Left renal pelvis (tissue), 4 donors: ENCODE results near the gene CYP26A1. TPM values are rescaled to one million over a fixed set of nuclear protein-coding genes. Genes with fewer than 3 reads are reported as not detected.

ENCODE experiments used
- DNase-seq, 4 donors: peaks; one replicate each; pipeline ENCODE4 v3.0.0-alpha.2; 2013; ENCODE audit warnings: low read depth in 4 of 4, low spot score in 3 of 4
- polyA plus RNA-seq, 4 donors: library from polyadenylated mRNA; unstranded; fragments of 120-200 nt; gene quantifications; one replicate each; pipeline ENCODE4 v1.2.1, GENCODE V29; 2013; ENCODE audit not compliant: insufficient read length in 4 of 4

CYP26A1 gene, protein sequence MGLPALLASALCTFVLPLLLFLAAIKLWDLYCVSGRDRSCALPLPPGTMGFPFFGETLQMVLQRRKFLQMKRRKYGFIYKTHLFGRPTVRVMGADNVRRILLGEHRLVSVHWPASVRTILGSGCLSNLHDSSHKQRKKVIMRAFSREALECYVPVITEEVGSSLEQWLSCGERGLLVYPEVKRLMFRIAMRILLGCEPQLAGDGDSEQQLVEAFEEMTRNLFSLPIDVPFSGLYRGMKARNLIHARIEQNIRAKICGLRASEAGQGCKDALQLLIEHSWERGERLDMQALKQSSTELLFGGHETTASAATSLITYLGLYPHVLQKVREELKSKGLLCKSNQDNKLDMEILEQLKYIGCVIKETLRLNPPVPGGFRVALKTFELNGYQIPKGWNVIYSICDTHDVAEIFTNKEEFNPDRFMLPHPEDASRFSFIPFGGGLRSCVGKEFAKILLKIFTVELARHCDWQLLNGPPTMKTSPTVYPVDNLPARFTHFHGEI
- polyA plus RNA-seq = under 1 TPM in 2 of 4 donors, not detected in 2; 0.14 to 0.37 TPM

DNA sequence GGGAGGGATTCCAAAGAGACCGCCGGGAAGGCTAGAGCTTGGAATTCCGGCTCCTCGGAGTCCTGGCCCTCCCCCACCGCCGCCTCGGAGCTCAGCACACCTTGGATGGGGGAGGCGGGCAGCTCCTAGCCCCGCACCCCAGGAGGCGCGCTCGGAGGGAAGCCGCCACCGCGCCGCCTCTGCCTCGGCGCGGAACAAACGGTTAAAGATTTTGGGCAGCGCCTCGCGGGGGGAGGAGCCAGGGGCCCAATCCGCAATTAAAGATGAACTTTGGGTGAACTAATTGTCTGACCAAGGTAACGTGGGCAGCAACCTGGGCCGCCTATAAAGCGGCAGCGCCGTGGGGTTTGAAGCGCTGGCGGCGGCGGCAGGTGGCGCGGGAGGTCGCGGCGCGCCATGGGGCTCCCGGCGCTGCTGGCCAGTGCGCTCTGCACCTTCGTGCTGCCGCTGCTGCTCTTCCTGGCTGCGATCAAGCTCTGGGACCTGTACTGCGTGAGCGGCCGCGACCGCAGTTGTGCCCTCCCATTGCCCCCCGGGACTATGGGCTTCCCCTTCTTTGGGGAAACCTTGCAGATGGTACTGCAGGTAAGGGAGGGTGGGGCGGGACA is at the start of gene CYP26A1:
TSS of gene CYP26A1 (plus strand) at position 355 of the 608 bp plus-strand sequence. CDS start at position 397, 42 bp downstream.
- DNase-seq = no peak

DNA sequence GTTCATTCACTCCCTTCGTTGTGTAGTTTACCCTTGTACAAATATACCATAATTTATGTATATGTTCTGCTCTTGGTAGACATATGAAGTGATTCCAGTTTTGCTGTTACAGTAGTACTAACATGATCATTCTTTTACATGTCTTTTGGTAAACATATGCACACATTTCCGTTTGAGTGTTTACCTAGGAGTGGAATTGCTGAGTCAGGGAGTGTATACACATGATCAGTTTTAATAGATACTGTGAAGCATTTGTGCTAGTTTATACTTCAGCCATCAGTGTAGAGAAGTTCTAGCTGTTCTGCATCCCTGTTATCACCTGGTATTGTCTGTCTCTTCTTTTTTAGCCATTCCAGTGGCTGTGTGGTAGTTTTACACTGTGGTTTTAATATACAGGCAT is 47.6 kb upstream of the CYP26A1 start:
- no peak for DNase-seq

DNA sequence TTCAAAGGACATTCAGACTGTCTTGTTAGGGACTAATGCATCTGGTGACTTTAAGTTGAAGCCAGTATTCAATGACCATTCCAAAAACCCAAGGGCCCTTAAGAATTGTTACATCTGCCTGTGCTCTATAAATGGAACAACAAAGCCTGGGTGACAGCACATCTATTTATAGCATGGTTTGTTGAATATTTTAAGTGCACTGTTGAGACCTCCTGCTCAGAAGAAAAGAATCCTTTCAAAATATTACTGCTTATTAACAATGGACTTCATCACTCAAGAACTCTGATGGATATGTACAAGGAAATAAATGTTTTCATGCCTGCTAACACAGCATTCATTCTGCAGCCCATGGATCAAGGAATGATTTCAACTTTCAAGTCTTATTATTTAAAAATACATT is 46.2 kb upstream of the CYP26A1 start:
- no peak for DNase-seq

DNA sequence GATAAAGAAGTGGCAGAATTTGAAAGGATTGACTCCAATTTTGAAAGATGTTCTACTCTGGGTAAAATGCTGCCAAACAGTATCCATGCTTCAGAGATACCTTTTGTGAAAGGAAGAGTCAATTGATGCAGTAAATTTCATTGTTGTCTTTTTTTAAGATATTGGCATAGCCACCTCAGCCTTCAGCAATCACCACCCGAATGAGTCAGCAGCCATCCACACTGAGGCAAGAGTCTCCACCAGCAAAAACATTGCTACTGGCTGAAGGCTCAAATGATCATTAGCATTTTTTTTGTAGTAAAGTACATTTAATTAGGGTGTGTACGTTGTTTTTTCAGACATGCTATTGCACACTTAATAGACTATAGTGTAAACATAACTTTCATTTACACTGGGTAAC is 44.8 kb upstream of the CYP26A1 start:
- DNase-seq = no peak

DNA sequence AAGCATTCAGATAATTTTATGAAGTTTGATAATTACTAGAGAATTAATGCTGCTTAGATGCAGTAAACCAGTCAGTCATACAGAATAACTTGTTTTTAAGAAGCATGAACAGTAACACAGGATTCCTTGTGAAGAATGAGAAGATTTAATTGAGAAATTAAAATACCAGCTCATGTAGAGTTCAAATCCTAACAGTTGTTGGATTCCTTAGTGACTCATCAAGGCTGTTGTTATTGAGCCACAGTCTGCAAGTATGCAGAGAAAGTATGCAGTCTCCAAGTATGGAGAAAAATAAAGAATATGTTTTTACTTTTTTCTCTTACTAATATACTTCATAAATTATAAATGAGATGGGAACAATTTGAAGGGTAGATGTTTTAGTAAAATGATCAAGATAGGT is 43.3 kb upstream of the CYP26A1 start:
- no peak for DNase-seq

DNA sequence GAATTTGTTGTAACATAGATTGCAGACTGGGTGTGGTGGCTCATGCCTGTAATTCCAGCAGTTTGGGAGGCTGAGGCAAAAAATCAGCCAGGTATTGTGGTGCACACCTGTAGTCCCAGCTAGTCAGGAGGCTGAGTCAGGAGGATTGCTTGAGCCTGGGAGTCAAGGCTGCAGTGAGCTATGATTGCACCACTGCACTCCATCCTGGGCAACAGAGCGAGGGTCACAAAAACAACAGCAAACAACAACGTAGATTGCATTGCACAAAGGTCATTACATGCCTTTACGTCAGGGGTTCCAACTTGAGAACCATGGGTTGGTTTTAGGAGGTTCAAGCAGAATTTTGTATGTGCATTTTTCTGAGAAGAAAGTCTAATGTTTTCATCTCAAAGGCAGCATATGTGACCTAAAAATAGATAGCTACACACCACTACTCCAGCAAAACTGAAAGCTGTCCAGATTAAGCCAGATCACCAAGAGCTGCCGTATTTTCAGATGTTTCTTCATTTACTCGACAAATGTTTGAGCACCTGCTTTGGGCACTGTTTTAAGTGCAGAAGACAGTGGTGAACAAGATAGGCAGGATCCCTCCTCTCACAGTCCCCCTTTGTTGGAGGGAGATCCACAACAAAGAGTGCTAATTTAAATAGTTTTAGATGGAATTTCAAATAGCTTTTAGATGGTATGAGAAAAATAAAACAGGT is 41.4 kb upstream of the CYP26A1 start:
- no peak for DNase-seq

DNA sequence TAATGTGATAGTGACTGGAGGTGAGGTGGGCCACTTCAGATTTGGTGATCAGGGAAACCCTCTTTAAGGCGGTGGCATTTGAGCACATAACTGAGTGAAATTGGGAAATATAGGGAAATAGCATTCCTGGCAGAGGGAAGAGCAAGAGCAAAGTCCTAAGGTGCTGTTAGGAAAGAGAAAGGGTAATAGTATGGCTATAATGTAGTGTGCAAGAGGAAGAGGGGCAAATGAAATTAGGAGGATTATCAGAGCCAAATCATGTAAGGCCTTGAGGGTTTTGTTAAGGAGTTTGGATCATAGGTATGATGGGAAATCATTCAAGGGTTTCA is 40.9 kb upstream of the CYP26A1 start:
- no peak for DNase-seq

DNA sequence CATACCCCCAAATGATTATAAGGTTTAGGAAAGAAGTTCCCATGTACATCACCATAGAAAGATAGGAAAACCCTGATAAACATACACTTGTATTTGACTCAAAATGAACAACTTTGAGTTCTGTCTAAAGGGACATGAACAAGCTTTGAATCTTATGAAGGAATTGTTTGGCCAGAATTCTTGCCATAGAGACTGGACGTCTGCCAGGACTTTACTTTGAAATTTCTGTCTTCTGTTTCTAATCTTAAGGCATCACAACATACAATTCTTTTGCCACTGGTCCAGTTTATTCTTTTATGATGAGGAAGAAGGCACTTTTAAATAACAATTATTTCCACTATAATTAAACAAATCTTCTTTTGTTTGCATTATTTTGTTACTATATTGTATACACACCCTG is 39.3 kb upstream of the CYP26A1 start:
- DNase-seq = no peak

DNA sequence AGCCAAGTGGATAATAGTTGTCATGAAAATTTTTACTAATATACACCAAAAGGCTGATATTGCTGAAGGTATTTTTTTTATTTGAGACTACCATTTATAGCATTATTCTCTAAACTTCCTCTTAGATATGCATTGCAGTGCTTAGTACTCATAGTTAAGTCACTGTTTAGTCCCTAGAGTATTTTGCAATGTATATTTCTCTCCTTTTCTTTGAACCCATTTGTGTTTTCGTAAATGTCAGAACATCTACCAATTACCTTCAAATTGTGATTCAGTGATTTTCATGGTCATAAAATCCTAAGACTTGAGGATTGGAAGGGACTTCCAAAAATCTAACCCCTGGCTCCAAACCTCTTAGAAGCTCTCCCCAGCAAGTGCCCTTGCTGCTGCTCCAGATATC is 34.6 kb upstream of the CYP26A1 start:
- no peak for DNase-seq

DNA sequence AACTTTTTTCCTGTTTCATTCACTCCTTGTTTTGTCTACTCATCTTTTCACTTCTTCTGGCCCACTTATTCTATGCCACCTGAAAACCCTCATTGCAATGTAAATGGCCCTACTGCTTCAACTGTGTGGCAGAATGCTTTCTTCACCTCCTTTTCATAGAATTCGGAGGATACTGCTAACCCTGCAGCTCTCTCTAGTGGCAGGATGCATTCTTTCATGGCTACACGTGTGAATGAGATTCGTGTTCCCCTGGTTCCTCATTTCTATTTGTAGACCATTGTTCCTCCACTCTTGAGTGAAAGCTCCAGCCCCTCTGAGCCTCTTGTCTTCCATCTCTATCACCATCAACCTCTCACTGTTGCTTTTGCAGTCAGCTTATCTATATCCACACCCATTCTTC is 34.0 kb upstream of the CYP26A1 start:
- DNase-seq = no peak

DNA sequence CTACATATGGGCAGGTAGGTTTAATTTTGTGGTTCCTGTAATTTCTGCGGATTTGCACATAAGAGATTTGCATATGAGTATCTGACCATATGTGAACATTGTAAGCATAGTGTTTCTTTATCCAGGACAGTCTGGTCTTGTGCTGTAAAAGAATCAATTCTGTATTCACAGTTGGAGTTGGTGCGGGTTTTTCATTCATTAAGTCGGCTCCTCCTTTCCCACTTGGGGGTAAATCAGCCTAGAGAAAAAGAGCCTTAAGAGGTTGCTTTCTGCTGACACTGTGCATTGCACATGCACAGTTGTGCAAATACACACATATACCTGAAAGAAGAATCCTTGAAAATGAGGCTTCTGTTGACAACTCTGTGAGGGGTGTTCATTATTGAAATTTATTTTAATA is 19.2 kb upstream of the CYP26A1 start:
- no peak for DNase-seq

DNA sequence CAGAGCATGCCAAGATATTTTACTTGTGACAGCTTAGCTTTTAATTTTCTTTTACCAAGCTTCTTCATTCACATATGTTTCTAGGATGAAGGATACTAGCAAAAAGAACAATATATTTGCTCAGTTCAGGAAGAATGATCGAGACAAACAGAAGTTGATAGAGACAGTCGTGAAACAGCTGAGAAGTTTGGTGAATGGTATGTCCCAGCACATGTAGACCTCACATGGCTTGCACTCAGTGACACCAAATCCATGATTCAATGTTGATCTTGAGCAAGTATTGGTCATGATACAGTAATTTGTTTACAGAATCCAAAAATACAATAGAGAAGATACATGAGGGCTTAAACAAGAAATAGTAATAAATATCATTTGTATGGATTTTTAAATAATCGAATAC is 15.6 kb upstream of the CYP26A1 start:
- no peak for DNase-seq

DNA sequence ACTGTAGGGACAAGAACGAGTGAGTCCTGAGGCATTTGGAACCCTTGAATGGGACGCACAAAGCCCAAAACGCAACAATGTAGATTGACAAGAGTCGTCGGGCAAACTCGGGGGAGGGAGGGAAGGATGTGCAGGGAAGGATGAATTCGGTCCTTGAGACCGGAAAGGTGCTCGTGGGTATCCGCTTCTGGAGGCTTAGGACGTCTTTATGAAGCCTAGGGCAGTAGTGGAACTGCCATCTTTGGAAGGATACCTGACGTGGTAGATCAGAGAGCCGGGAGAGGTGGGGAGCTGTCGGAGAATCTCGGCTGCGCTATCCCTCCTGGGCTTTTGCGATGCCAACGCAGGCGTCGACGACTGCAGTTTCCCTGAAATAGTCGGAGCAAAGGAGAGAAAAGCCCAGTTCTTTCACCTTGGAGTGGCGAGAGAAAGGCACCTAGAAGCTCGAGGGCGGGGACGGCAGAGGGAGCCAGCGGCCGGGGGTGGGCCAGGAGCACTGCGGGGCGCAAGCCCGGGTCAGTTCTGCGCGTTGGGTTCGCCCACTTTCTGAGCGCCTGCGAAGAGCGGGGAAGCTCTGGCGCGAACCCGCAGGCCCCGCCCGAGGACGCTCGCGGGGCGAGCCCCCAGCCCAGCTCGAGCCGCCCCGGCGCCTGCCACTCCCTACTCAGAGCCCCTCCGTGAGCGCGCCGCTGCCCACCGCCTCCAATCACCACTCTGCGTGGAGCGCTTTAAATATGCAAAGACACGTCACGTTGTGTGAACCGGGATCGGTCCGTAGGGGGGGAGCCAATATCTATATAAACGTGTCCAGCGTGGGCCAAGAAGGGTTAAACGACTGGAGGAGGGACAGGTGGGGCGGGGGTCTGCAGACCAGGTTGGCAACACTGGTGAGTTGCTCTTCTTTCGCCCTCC is 13.5 kb upstream of the CYP26A1 start, which contains the start of gene CYP26C1:
TSS of gene CYP26C1 (plus strand) at position 824 of the 912 bp plus-strand sequence. CDS start 466 bp downstream, outside the sequence.
- no peak for DNase-seq

DNA sequence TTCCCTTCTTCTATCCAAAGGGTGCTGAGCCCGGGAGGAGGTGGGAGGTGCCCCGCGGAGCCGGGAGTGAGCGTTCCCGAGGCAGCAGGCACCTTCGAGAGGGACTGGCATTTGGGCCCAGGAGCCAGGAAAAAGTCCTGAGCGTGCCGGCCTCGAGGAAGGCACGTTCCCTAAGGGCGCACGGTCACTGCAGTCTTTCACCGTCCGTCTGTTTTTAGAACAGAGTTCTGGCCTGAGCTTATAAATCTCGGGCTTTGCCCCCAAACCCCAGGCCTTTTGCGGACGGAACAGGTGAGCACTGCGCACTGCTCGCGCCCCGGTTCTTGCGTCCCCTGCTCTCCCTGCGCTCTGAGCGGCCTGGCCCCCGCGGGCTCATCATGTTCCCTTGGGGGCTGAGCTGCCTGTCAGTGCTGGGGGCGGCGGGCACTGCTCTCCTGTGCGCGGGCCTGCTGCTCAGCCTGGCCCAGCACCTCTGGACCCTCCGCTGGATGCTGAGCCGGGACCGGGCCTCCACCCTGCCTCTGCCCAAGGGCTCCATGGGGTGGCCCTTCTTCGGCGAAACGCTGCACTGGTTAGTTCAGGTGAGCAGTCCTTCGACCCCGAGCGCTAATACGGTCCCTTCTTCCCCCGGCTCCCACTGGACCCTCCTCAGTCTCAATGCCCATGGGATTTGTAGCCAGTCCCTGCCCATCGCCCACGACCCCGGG is 12.7 kb upstream of the CYP26A1 start:
- DNase-seq = no peak

DNA sequence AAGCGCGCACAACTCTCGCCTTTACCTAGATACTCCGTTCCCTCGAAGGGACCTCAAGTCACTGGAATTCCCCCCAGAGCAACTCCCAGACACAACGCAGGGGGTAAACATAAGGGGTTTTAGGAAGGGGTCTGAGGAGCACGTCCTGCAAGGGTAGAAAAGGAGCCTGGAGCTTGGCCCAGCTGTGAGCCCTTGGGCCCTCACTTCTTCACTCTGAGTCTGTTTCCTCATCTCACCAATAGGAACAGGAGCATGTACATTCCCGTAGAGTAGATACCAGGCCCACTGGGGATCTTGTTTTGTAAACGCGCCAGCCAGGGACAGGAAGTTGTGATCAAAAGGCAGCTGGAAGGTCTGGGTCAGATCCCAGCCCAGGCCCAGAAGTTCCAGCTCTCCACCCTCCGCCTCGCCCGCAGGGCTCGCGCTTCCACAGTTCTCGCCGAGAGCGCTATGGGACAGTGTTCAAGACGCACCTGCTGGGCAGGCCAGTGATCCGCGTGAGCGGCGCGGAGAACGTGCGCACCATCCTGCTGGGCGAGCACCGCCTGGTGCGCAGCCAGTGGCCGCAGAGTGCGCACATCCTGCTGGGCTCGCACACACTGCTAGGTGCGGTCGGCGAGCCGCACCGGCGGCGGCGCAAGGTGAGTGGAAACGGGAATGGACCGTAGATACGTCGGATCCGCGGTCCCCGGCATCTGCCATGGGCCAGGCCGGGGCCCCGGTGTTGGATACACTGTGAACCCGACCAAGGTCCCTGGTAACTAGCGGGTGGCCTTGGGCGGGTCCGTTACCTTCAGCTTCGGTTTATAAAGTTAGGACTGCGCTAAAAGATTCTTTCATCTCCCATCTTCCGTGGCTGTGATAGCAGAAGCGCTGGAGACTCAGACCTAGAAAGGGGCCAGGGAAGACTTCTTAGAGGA is 11.8 kb upstream of the CYP26A1 start:
- no peak for DNase-seq

DNA sequence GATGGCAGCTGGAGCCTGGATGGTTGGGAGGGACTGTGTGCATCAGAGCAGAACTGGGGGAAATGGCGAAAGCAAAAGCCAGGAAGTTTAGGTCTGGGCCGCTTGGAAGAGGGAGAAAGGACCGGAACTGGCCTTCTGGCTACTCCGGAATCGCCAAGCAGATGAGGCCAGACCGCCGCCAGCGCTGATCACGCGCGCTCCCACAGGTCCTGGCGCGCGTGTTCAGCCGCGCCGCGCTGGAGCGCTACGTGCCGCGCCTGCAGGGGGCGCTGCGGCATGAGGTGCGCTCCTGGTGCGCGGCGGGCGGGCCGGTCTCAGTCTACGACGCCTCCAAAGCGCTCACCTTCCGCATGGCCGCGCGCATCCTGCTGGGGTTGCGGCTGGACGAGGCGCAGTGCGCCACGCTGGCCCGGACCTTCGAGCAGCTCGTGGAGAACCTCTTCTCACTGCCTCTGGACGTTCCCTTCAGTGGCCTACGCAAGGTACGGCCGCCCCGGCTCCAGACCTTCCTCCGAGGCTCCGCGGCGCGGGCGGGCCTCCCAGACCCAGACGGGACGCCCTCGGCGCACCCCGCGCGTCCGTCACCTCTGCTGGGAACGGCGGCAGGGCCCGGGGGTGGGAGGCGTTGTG is 11.1 kb upstream of the CYP26A1 start:
- no peak for DNase-seq

DNA sequence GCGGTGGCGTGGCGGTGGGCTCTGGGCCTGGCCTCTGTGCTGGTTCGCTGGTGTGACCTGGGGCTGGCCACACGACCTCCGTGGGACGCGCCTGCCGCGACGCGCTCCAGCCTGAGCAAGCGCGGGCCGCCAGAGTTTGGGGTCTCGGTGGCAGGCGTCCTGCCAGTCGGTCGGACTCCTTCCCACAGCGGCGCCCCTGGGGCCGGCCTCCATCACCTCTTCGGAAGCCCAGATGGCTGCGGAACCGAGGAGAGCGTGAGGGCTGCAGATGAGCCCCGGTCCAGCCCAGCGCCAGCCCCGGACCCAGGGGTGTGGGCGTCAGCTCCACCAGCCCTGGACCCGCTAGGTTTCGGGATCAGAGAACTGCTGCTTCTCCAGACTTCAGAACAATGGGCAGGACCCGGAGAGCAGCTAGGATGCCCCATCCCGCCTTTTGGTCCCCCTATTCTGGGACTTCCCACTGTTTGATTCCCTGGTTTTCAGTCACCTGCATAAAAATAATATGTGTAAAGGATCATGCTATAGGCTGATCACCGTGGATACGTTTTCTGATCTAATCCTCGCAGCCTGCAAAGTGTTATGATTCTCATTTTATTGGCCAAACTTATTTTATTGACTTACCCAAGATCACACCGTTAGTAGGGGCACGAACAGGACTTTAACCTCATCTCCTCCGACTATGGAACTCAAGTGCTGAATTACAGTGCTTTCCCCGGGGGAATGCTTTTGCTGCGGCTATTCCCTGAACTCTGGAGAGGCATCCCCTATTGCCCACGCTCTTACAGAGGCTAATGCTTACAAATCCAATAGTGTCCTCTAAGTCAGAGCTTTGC is 10.3 kb upstream of the CYP26A1 start:
- DNase-seq = no peak
